K562 (cell line): ENCODE data around the gene DST. TPM values are rescaled to one million over a fixed set of nuclear protein-coding genes. Genes with fewer than 3 reads are reported as not detected.

ENCODE experiments used
- ATAC-seq: fragments of 200-7000 bp; cut with Tn5 transposase; 3 replicates; pipeline ENCODE4 v1.9.1; 2020; ENCODE audit warnings: moderate library complexity
- BruUV-seq: library from RNA; stranded (reverse); fragments of 400-500 nt; replicated peaks from 2 replicates; lab custom pipeline; 2021; lab: Mats Ljungman, UMichigan
- CTCF ChIA-PET: fragments of 300-600 bp; formaldehyde crosslinking; extraction: SDS; loops from one replicate; lab custom pipeline; 2021; ENCODE audit warnings: low intra/inter-chr PET ratio; lab: Yijun Ruan, JAX
- POLR2A ChIA-PET: fragments of 300-600, 350-650 bp; sonication (Branson Sonifier 250); formaldehyde crosslinking; extraction: SDS; loops from one replicate; lab custom pipeline; 2021; ENCODE audit warnings: antibody characterized with exemption, inconsistent platforms; lab: Yijun Ruan, JAX
- DNase-seq, 4 experiments: peaks; one replicate each; pipeline versions ENCODE4 v3.0.0 to v3.0.0-alpha.2; 2011 to 2018; ENCODE audit warnings: low spot score in 3 of 4, mixed read lengths in 3 of 4; ENCODE audit errors: extremely low read depth in 1 of 4
- FAIRE-seq: peaks from 2 replicates; lab custom pipeline; 2011; peaks lifted over from hg19 to GRCh38; lab: Jason Lieb, UNC
- H2AFZ ChIP-seq: 2 replicates; pipeline ENCODE4 v1.6.0; 2011; ENCODE audit warnings: low read depth, low read length, control low read depth, inconsistent platforms
- H3K27ac ChIP-seq: fragments of 200-600 bp; 3 replicates; pipeline ENCODE4 v1.8.0; 2011; ENCODE audit warnings: low read depth, mild to moderate bottlenecking, control low read depth, inconsistent platforms, low read length, moderate library complexity, mixed read lengths; ENCODE audit errors: extremely low read depth
- H3K27me3 ChIP-seq, 2 experiments: fragments of 300-600 bp in 1 of 2; 2 replicates in 1 of 2; 3 replicates in 1 of 2; pipeline versions ENCODE4 v1.6.0 to v1.8.0; 2011; ENCODE audit warnings: inconsistent platforms in 2 of 2, low read length in 2 of 2, mild to moderate bottlenecking in 1 of 2, mixed read lengths in 1 of 2, moderate library complexity in 1 of 2; ENCODE audit not compliant: control insufficient read depth in 2 of 2, insufficient read depth in 2 of 2
- H3K36me3 ChIP-seq: fragments of 300-600 bp; 3 replicates; pipeline ENCODE4 v1.8.0; 2011; ENCODE audit warnings: mild to moderate bottlenecking, low read length, inconsistent platforms; ENCODE audit not compliant: control insufficient read depth, insufficient read depth
- H3K4me1 ChIP-seq, 2 experiments: fragments of 200-600 bp in 1 of 2; replicated peaks in 1 of 2; 2 replicates in 1 of 2; 3 replicates in 1 of 2; pipeline versions ENCODE4 v1.5.1 to v1.8.0; 2011; ENCODE audit warnings: inconsistent platforms in 2 of 2, low read length in 2 of 2, mild to moderate bottlenecking in 1 of 2, mixed read lengths in 1 of 2, moderate library complexity in 1 of 2; ENCODE audit not compliant: control insufficient read depth in 2 of 2, insufficient read depth in 2 of 2
- H3K4me2 ChIP-seq: 2 replicates; pipeline ENCODE4 v1.6.1; 2011; ENCODE audit warnings: low read length, control low read depth, inconsistent platforms, mixed read lengths; ENCODE audit not compliant: insufficient read depth
- H3K4me3 ChIP-seq: fragments of 200-600 bp; sonication (generic), shearing (Covaris generic); 2 replicates; pipeline ENCODE4 v1.5.1; 2016; ENCODE audit warnings: control low read depth, inconsistent platforms
- H3K79me2 ChIP-seq: fragments of 200-600 bp; 3 replicates; pipeline ENCODE4 v1.8.0; 2011; ENCODE audit warnings: low read length, inconsistent platforms; ENCODE audit not compliant: control insufficient read depth, insufficient read depth
- H3K9ac ChIP-seq, 2 experiments: 2 replicates each; pipeline versions ENCODE4 v1.6.0 to v1.6.1; 2011; ENCODE audit warnings: low read depth in 2 of 2, low read length in 2 of 2, control low read depth in 1 of 2, inconsistent platforms in 1 of 2, mild to moderate bottlenecking in 1 of 2, mixed read lengths in 1 of 2; ENCODE audit not compliant: insufficient read depth in 1 of 2
- H3K9me1 ChIP-seq: one replicate; pipeline ENCODE4 v1.6.0; 2011; ENCODE audit warnings: inconsistent platforms, mild to moderate bottlenecking, low read length, moderate library complexity; ENCODE audit not compliant: control insufficient read depth, insufficient read depth
- H3K9me3 ChIP-seq: replicated peaks from 2 replicates; pipeline ENCODE4 v1.5.1; 2011; ENCODE audit warnings: low read depth, low read length, inconsistent platforms; ENCODE audit not compliant: control insufficient read depth, insufficient read depth
- H4K20me1 ChIP-seq: replicated peaks from 2 replicates; pipeline ENCODE4 v1.6.1; 2011; ENCODE audit warnings: low read length, inconsistent platforms, mixed read lengths; ENCODE audit not compliant: control insufficient read depth, insufficient read depth
- ATF7 ChIP-seq: fragments of 450-650 bp; IDR thresholded peaks from 2 replicates; pipeline ENCODE4 v1.7.1; 2014; ENCODE audit warnings: mild to moderate bottlenecking, moderate library complexity
- CHD7 ChIP-seq: fragments of 200-600 bp; sonication (generic); IDR thresholded peaks from one replicate; pipeline ENCODE4 v1.6.1; 2012; ENCODE audit warnings: mild to moderate bottlenecking, low read depth, low read length, inconsistent platforms
- HDGF ChIP-seq: fragments of 450-650 bp; IDR thresholded peaks from 2 replicates; pipeline ENCODE4 v1.6.1; 2016
- NKRF ChIP-seq: fragments of 450-650 bp; IDR thresholded peaks from 2 replicates; pipeline ENCODE4 v1.6.1; 2016; ENCODE audit warnings: borderline replicate concordance
- NR1H2 ChIP-seq: sonication (generic); formaldehyde crosslinking; IDR thresholded peaks from 2 replicates; pipeline ENCODE4 v1.4.0; 2020; ENCODE audit warnings: mild to moderate bottlenecking, missing genetic modification reagents
- TEAD2 ChIP-seq: fragments of 450-650 bp; IDR thresholded peaks from 2 replicates; pipeline ENCODE4 v1.6.1; 2016; ENCODE audit warnings: missing genetic modification characterization, control low read depth, missing compliant biosample characterization
- ZBTB12 ChIP-seq: fragments of 250-450 bp; sonication (Bioruptor Pico); IDR thresholded peaks from 2 replicates; pipeline ENCODE4 v1.4.0; 2020
- ZBTB17 ChIP-seq: fragments of 450-650 bp; formaldehyde crosslinking; IDR thresholded peaks from 2 replicates; pipeline ENCODE4 v1.4.0; 2020; ENCODE audit warnings: mild to moderate bottlenecking
- ZFX ChIP-seq: sonication (generic); formaldehyde crosslinking; IDR thresholded peaks from 2 replicates; pipeline ENCODE4 v1.8.0; 2022; ENCODE audit warnings: mild to moderate bottlenecking, missing genetic modification reagents, moderate library complexity
- ZNF212 ChIP-seq: fragments of 450-650 bp; formaldehyde crosslinking; IDR thresholded peaks from 2 replicates; pipeline ENCODE4 v1.4.0; 2020; ENCODE audit warnings: mild to moderate bottlenecking
- WGBS: fragments of 100-300 bp; shearing (Covaris generic); methylation state at CpG from one replicate; pipeline ENCODE4 v1.1.6; 2016; ENCODE audit warnings: low coverage, mixed read lengths; ENCODE audit not compliant: insufficient coverage; ENCODE audit errors: missing lambda C conversion rate; 5-methylcytosine and 5-hydroxymethylcytosine counted together
- in situ Hi-C: fragments of 300-500 bp; cut with MboI; formaldehyde crosslinking; loops from 4 replicates; pipeline ENCODE4 v1.15.0; 2018; ENCODE audit warnings: inconsistent platforms, mixed read lengths
- intact Hi-C: fragments of 100-400 bp; cut with micrococcal nuclease; formaldehyde crosslinking; loops from 2 replicates; pipeline ENCODE4 v1.14.2; 2022
- polyA plus RNA-seq, 8 experiments: library from polyadenylated mRNA; depleted of rRNA in 4 of 8; stranded (reverse) in 5 of 8; unstranded in 3 of 8; fragments of >200 nt; fragmentation: Nextera tagmentation in 2 of 8; fragmentation: Illumina TruSeq in 1 of 8; extraction: Ambion mirVana in 2 of 8; extraction: Trizol in 1 of 8; gene quantifications; 2 replicates each; pipeline versions ENCODE4 v1.2.1 to v1.2.3, GENCODE V29; 2011 to 2014; ENCODE audit warnings: inconsistent platforms in 1 of 8, missing spikeins in 1 of 8
- total RNA-seq, 7 experiments: library from RNA; depleted of rRNA in 6 of 7; stranded (reverse); fragments of >200 nt in 6 of 7; fragmentation: Illumina TruSeq in 2 of 7; extraction: Trizol in 2 of 7; gene quantifications; 2 replicates each; pipeline versions ENCODE4 v1.2.1 to v1.2.3, GENCODE V29; 2011 to 2021; ENCODE audit warnings: low replicate concordance in 1 of 7

The DST gene
- total and polyA plus RNA-seq, 9 of the 15 experiments (the other 6 are each of a cell fraction or from before 2014, with no cell fraction given) = 5.2 to 21.9 (median 13.3) TPM

GRCh38 chr6:56658326-56658725 lies 15.6 kb upstream of the DST start:
- in situ Hi-C loops (no loop called here), intact Hi-C loops (no loop called here)
- POLR2A ChIA-PET = no interaction called here
- H4K20me1 ChIP-seq = no peaks in the 10 kb centered on the region
- CTCF ChIA-PET = no interaction called here
- H3K9me1 ChIP-seq = no peaks in the 10 kb centered on the region
- WGBS = 37% methylated on average over 5 of the region's 5 CpGs
- DNase-seq = no peak
- no peak overlapping the region for H3K4me2 ChIP-seq
- no peak overlapping the region for H3K9ac ChIP-seq
- FAIRE-seq = no peak
- no peaks in the 10 kb centered on the region for H3K9me3 ChIP-seq
- no TSS peak for BruUV-seq
- no peaks in the 10 kb centered on the region for H3K36me3 ChIP-seq
- no peaks in the 10 kb centered on the region for H3K27me3 ChIP-seq
- no peak overlapping the region for H2AFZ ChIP-seq
- H3K4me3 ChIP-seq = no peak overlapping the region
- H3K27ac ChIP-seq = no peak overlapping the region
- no peaks in the 10 kb centered on the region for H3K79me2 ChIP-seq
- peaks cover 0 to 4% of the 10 kb centered on the region in 2 experiments; a peak in 1 of 5 replicates for H3K4me1 ChIP-seq
- no peak for ATAC-seq
- TF ChIP-seq HDGF (no peak), NR1H2 (no peak), ZBTB12 (CRISPR knock-in tag) (no peak), ATF7 (no peak), ZBTB17 (no peak), TEAD2 (no peak), ZFX (no peak), NKRF (no peak), ZNF212 (CRISPR knock-in tag) (no peak), CHD7 (no peak)
